Right renal cortex interstitium (tissue), 3 donors: ENCODE measurements around the gene MAEA. TPM values are rescaled to one million over a fixed set of nuclear protein-coding genes. Genes with fewer than 3 reads are reported as not detected.
A peak's percentile ranks its signal among the peaks of the same experiment; 100 is the strongest.

ENCODE experiments used
- DNase-seq, 3 donors: peaks; one replicate each; pipeline ENCODE4 v3.0.0-alpha.2; 2013; ENCODE audit warnings: low read depth in 3 of 3, low spot score in 2 of 3
- polyA plus RNA-seq, 3 donors: library from polyadenylated mRNA; unstranded; fragments of 120-200 nt; gene quantifications; one replicate each; pipeline ENCODE4 v1.2.1, GENCODE V29; 2013; ENCODE audit not compliant: insufficient read length in 3 of 3

Gene MAEA
- polyA plus RNA-seq, 3 donors: 58.5 to 58.6 (median 58.6) TPM

DNA sequence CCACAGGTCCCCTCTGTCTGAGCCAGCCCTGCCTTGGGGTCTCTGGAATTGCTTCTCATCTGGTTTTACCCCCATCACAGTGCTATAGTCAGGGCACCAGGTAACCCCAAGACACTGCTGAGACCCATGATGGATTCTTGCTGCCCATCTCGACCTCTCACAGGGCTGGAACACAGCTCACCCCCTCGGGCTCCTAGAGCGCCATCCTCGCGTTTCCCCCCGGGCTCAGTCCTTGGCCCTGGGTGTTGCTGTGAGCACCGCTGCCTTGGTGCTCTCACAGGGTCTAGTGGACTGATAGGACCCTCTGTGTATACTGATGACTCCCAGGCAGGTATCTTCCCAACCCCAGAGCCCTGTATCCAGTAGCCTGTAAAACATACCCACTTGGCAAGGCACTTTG, 8.8 kb downstream of the MAEA start:
- DNase-seq: no peak

DNA sequence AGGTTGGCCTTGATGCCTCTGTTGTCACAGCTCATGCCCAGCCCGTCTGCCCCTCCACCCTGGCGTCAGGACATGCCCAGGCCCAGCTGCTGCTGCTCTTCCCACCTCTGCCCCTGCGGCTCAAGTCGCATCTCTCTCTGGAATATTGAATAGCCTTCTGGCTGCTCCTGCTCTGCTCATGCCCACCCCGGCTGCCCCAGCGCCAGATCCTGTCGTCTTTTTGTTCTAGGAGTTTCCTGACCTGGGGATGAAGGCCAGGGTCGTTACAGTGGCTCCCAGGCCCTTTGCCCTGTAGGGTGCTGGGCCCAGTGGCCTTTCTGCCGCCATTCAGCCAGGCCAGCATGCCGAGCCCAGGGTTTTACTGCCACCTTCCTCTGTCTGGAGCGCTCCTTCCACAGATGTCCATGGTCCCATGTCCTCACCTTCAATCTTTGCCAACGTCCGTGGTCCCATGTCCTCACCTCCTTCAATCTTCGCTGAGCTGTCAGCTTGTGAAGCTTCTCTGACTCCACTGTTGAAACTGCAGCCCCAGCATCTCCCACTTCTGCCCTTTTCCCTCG, 9.7 kb downstream of the MAEA start:
- no peak for DNase-seq

DNA sequence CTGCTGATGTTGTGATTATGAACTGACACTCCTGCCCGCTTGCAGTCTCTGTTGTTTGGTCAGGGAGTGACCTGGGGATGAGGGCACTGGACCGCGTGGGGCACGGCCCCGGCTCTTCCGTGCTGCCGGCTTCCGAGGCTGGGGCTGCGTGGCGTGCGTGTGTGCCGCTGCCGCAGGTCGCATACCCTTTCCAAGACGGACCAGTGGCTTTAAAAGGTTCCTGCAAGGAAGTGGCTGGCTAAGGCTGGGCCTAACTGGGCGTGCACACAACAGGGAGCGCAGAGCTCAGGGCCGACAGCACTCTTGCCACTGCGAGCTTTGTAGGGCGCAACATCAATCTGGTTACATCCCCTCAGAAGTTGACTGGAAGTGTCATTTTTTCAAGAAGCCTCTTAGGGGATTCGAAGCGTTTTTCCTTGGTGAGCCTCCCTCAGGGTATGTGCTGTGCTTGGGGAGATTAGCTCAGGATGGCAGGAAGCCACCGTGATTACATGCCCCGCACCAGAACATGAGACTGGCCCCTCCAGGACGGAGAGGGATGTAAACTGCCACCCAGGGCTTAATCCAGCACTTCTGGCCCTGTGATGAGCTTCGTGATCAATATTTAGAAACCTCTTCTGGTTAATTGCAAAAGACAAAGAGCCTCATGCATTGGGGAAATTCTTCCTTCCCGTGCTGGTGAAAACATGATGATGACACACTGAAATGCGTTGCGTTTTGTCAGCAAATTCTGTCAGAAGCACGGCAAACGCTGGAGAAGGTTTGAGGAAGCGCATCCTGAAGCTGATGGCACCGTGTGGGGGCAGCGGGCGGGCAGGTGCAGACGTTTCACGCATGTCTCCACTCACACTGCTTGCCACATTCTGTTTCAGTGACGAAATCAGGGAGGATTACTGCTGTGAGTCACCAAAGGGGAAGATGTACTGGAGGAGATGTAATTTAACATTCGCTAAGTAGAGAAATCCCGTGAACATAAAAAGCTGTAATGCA, 11.1 kb downstream of the MAEA start:
- DNase-seq: no peak

DNA sequence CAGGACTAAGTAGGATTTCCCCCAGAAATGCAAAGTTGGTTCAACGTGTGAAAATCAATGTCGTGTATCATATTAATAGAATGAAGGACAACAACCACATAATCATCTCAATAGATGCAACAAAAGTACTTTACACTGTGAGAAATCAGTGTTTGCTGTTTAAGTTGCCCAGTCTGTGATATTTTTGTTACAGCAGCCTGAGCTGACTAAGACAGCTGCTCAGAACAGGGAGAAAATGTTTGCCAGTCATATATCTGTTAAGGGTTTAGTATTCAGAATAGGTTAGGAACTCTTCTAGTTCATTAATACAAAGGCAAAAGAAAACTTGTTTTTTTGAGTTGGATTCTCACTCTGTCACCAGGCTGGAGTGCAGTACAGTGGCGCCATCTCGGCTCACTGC, 12.5 kb downstream of the MAEA start:
- DNase-seq: no peak

DNA sequence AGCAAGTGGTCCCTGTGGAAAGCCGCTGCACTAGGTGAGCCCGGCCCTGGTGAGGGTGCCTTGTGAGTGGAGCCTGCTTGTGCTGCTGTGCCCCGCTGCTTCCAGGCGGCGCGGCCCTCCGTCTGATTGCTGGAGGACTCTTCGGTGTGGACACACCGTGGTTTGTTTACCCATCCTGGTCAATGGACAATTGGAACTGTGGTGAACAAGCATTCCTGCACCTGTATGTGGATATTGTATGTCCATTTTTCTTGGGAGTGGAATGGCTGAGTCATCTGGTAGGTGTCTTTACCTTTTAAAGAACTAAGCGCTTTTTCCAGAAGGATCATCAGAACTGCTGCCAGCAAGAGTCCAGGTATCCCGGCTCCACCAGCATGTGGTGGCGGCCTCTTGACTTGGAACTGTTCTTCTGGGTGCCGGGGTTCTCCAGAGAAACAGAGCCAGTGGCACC, 15.6 kb downstream of the MAEA start:
- no peak for DNase-seq

DNA sequence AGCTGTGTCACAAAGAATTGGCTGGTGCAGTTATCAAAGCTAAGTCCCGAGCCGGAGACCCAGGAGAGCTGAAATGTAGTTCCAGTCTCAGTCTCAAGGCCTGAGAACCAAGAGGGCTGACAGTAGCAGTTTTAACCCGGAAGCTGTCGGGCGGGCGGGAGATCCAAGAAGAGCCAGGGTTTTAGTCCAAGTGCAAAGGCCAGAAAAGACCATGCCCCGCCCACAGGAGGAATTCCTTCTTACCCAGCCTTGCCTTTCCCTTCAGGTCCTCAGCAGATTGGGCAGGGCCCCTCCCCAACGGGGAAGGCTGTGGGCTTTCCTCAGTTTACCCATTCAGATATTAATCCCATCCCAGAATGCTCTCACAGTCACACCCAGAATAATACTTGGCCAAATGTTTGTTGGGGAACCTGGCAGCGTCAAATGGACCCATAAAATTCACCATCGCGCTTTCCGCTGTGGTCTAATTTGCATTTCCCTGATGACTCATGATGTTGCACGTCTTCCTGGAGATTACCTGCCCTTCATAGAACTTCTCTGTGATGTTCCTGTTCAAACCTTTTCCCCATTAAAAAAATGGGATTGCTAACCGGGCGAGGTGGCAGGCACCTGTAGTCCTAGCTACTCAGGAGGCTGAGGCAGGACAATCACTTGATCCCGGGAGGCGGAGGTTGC, 16.2 kb downstream of the MAEA start:
- DNase-seq: no peak

DNA sequence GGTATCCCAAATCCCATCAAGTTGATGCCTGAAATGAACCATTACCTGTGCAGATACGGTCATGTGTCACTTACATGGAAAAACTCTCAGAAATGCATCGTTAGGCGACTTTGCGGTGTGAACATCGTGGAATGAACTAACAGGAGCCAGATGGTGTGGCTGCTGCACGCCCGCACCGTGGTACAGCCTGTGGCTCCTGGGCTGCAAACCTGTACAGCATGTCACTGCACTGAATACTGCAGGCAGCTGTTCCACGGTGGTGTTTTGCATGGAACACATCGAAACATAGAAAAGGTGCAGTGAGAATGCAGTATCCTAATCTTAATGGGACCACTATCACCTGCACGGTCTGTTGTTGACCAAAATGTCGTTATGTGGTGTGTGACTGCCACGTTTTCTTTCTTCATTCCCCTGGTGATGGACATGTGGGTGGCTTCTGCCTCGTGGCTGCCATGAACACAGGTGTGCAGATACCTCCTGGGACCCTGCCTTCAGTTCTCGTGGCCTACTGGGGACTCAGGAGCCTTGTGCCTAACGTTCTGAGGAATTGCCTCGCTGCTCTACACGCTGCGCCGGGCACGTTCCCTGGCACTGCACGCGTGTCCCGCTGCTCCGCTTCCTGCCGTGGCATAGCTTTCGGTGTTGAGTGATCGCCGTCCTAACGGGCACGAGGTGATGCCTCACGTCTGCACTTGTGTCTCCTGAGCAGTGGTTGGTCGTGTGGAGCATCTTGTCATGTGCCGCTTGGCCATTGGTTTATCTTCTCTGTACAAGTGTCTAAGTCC, 18.5 kb downstream of the MAEA start:
- DNase-seq: no peak

DNA sequence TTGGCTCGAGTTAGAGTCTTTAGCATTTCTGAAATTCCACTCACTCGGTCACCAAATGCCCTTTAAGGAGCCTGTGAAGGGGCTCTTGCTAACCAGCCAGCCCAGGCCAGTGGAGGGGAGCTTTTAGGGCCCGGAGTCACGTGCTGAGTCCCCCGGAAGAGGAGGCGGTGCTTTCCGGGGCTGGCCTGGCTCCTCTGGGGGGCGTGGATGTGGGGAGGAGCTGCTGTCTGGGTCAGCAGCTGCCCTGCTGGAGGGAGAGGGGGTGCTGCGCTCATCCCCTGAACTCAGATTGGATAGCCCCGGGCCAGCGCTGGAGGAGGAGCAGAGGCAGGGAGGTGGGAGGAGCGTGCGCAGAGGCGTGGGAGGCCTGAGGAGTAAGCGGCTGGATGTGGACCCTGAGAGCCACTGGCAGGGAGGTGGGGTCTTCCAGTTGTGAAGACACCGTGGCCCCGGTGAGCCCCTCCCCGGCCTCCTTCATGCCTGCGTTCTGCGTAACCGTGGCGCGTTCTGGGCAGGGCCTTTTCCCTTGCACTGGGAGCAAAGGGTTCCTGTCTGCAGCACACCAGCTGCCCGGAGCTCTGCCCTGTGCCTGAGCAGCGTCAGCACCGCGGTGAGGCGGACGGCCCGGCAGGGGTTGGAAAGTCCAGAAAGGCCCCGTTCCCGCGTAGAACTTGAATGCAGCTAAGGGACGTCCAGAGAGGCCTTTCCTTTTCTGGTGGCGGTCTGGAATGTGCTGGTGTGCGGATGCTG, 19.7 kb downstream of the MAEA start:
- peak; percentile 85 to 90 (median 85) for DNase-seq

DNA sequence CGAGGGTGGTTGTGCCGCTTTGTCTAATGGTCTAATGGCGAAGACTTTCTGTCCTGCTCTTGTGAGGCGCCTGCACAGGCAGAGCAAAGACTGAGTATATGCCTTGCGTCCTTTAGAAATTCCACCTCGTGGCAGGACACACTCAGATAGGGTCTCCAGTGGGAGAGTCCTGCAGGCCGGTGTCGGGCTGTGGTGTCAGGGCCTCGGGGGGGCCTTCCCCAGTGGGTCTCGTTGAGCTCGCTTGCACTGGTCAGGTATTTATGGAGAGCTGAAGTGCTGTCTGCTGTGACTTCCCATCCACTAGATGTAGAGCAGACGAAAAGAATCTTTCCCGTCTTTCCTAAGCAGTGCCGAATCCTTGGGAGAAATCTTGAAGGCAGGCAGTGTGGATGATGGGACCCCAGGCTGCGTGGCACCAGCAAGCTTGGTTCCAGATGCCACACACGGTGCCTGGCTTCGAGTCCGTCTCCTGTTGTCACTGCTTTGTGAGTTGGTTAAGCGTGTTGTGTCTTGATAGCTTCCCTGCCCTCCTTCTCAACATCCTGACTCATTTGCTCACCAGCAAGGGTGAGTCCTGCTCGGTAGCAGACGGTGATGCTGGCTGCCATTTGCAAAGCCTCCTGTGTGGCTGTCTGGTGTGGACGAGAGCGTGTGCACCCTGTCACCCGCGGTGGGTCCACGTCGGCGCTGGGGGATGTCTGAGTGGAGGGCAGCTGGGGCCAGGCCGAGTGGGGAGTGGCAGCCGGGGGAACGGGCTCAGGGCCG, 20.5 kb downstream of the MAEA start:
- no peak for DNase-seq

DNA sequence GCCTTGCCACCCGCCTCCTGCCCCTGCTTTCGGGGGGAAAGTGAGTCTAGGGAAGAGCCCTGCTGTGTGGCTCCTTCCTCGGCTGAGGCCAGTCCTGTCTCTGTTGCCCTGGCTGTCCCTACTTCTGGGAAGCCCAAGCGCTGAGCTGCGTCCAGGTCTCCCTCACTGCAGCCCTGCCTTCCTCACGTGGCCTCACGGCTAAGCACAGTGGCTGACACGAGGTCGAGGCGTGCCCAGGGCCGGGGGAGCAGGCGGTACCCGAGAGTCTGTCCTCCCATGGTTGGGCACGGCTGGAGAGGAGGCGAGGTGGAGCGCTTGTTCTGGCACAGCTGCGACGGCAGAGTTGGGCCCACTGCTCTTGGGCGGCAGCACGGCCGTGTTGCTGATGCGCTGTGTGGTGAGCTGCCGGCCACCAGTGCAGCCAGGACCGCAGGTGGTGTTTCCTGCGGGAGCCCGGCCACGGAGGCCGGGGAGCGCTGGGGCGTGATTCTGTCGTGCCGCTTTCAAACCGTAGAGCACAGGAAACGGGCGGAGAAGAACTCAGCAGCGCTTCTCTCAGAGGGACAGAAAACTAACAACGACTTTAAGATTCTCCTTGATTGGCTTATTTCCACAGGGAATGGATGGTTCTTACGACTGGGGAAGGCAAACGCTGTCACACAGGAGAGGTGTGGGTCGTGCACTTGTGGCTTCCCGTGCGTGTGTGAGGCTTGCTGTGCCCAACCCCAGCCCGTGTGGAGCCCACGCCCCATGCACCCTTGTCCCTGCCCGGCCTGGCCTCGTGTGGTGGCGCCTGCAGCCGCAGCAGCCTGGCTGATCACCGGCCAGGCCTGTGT, 21.3 kb downstream of the MAEA start:
- no peak for DNase-seq

DNA sequence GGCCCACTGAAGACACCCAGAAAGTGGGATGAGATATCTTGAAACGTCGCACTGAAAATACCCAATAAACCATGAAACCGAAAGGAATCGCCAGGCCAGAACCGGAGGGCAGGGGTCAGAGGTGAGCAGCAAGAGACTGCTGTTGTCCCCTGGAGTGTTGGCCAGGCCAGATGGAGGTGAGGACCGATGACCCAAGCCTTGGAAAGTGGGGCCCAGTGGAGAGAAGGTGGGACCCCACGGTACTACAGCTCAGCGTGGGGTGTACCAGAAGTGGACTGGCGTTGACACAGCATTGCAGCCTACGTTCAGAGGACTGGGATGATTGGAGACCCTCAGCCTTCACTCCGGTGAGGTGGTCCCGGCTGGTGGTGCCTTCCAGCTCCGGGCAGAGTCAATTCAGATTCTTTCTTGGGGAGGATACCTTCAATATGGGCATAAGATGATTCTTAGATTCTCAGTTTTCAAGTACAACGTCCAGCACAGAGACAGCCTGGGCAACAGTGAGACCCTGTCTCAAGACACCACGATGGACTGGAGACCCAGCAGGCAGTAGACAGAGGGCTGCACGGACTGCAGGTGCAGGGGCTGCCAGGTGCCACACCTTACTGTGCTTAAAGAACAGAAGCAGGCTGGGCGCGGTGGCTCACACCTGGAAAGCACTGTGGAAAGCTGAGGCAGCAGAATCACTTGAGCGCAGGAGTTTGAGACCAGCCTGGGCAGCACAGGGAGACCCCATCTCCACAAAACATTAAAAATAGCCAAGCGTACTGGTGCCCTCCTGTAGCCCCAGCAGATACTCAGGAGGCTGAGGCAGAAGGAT, 23.3 kb downstream of the MAEA start:
- no peak for DNase-seq

DNA sequence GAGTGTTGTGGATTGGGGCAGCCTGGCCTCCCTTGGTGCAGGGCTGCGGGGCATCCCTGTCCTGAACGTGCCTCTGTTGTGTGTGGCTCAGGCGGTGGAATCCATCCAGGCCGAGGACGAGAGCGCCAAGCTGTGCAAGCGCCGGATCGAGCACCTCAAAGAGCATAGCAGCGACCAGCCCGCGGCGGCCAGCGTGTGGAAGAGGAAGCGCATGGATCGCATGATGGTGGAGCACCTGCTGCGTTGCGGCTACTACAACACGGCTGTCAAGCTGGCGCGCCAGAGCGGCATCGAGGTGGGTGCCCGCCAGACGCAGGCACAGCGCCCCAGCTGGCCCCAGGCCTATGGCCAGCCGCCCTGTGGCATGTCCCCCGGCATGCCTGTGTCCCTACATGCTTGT, 25.6 kb downstream of the MAEA start:
- no peak for DNase-seq

DNA sequence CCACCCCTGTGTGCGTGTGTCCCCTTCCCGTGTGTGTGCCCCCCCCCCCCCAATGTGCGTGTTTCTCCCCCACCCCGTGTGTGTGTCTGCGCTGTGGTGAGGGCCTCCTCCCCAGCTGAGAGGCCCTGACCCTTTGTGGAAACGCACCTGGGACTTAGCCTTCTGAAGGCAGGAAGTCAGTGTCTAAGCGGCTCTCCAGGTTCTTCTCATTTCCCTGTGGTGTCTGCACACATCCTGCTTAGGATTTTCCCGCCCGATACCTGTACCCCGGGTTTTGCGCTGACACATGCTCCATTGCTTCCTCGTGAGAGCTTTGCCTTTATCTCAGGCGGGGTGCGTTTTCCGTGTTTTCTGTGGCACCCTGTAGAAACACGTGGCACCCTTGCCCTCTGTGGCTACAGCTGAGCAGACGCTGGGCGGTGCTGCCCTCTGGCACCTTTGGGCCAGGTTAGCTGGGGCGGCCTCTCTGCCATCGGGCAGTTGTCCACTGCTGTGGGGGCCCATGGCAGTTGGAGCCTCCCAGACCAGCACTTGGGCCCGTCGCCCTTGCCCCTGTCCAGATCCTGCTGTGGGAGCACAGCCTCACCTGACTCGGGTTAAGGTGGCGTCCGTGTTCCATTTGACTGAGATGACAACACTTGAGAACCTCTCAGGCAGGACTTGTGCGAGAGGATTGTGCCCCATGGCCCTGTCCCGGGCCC, 26.3 kb downstream of the MAEA start:
- no peak for DNase-seq

DNA sequence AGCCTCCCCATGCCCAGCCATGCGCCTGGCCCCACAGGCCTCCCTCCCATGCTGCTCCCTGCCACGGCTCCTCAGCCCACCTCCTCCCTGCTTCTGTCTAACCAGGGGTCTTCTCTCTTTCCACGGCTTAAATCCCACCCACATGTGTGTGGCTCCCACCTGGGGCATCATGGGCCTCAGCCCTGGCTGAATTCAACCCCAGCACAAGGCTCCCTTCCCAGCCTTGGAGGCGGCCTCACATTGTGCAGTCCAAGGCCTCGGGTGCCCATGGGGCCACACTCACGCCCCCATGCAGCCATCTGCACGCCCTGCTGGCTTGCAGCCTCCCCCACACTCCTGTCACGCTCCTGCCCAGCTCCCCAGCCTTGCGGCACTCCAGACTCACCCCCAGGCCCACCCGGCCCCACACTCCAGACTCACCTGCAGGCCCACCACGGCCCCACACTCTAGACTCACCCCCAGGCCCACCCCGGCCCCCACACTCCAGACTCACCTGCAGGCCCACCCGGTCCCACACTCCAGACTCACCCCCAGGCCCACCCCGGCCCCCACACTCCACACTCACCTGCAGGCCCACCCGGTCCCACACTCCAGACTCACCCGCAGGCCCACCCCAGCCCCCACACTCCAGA, 27.0 kb downstream of the MAEA start:
- no peak for DNase-seq

DNA sequence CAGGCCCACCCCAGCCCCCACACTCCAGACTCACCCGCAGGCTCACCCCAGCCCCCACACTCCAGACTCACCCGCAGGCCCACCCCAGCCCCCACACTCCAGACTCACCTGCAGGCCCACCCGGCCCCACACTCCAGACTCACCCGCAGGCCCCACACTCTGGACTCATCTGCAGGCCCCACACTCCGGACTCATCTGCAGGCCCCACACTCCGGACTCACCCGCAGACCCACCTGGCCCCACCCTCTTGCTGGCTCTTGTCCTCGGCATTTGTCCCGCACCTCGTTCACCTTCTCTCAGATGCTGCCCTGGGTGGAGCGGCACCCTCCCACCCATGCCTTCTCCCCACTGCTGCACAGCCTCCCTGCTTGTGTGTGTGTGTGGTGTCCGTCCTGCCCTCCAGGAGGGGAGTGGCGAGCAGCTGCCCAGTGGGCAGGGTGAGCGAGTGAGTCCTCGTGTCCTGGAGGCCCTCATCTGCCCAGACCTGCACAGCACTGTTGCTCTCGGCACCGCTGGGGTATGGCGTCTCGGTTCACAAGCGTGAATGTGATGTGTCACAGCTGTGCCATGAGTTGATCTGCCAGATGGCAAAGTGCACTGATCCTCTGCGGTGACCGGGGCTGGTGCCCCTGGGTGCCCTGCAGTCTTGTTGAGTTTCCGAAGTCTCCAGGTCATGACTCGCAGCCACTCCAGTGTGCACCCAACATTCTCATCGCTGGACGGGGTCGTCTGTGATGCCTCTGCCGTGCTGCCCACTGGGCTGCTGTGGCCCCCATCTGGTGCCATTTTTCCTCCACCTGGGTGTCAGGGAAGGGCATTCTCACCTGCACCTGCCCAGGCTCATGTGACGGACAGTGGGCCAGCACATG, 27.7 kb downstream of the MAEA start:
- DNase-seq: no peak

DNA sequence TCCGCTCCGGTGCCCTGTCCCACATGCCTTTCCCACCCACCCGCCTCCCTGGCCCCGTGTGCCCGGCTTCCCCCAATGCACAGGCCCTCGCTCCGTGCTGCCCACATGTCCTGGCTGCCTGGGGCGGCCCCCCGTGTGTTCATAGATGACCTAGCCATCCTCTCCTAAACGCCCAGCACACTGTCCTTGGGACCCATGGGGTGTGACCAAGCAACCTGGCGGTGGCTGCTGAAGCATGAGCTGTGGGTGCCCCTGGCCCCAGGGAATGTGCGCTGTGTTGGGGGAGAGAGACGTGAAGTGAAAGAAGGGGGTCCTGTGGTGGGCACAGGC, 28.3 kb downstream of the MAEA start:
- no peak for DNase-seq
